Measurements from ENCODE around the gene GRK1.
A peak's percentile ranks its signal among the peaks of the same experiment; 100 is the strongest.
"Not testable (repeated sequence)": the region's sequence is repeated elsewhere in the genome, so short reads cannot be mapped to it uniquely, and the experiment has no call there.

Gene GRK1

GRCh38 chr13:113745500-113746142 lies 78.6 kb downstream of the GRK1 start:
- not testable (repeated sequence) for DNase-seq

- no peak for DNase-seq
These were observed 79.1 kb downstream of the GRK1 start for GRCh38 chr13:113746143-113746525.

DNA sequence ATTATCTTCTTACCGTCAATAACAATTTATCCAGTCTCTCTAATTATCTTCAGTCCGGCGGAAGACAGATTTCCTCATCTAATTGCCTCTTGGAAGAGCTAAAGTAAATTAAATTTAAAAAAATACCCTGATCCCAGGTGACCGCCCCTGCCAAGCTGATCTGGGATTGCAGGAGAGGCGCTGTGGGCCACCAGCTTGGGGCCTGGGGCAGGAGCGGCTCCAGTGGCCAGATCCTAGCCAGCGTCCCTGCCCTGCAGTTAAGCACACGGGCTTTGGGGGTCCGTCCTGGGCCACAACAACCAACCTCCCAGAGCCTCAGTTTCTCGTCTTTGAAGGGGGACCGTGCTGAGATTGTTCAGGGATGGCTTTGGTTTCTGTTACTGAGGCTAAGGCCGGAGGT lies 79.7 kb downstream of the GRK1 start:
- no peak for DNase-seq

DNA sequence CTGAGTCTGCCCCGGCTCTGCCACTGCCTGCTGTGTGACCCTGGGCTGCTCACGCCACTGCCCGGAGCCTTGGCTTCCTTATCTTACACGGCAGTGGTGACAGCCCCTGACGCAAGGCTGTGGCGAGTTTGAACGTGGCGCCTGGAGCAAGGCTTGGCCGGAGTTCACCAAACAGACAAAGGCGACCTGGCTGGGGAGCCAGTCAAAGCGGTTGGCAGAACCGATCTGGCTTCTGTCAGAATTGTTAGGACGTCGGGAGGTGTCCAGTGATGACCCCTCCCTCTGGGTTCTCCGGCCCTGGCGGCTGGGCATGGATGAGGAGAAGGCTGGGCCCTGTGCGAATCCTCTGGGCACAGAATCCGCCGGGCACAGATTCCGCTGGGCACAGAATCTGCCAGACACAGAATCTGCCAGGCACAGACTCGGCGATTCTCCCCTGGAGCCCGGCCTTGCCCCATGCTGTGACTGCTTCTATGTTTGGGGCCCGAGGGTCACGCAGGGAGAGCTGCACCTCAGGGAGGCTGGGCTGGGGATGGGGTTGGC lies 80.3 kb downstream of the GRK1 start:
- DNase-seq, result no peak

DNA sequence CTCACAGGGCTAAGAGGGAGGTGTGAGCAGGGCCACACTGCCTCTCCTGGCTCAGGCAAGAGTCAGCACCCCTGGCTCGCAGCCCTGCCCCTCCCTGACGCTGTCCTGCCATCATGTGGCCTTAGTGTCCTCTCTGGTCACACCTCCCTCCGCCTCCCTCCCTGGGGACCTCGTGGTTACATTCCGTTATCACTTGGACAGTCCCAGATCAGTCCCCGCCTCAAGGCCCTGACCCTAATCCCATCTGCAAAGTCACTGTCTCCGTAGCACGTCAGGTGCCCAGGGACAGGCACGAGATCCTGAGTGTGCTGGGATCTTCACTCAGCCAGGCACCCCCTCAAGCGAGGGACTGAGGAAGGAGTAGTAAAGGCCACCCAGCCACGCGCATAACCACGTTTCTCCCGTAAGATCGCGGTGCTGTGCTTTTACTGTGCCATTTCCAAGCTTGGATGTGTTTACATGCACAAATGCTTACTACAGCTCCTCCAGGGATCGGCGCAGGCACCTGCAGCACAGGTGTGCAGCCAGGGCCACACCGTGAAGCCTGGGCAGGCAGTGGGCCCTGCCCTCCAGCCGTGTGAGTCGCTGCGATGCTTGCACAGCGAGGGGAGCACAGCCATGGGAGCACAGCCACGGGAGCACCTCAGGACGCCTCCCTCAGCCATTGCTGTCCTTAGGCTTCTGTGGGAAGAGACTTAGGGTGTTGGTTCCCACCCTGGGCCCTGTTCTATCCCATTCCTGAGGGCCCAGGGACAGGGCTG lies 81.3 kb downstream of the GRK1 start:
- DNase-seq, result no peak

DNA sequence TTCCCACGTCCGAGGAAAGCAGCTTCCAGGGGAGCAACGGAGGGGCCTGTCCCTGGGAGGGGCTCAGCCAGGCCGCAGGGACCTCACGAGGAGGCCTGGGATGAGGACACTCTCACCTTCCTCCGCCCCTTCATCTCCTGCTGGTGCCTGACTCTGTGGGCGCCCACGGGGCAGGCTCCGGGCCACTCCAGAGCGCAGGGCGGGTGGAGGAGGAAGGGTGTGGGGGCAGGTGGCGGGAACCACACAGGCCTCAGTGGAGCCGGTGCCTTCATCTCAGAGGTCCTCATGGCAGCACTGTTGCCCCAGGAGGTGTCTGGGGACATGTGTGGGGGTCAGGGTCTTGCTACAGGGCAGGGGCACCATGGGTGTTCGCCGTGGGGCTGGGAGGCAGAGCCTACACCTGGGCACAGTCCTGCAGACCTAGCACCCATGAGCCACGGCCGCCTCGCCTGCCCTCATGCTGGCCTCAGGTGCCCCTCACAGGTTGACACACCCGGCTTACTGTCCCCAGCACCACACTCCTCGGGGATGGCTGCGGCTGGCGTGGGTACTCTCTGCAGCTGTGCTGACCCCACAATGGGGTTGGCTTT lies 81.9 kb downstream of the GRK1 start:
- no peak for DNase-seq

DNA sequence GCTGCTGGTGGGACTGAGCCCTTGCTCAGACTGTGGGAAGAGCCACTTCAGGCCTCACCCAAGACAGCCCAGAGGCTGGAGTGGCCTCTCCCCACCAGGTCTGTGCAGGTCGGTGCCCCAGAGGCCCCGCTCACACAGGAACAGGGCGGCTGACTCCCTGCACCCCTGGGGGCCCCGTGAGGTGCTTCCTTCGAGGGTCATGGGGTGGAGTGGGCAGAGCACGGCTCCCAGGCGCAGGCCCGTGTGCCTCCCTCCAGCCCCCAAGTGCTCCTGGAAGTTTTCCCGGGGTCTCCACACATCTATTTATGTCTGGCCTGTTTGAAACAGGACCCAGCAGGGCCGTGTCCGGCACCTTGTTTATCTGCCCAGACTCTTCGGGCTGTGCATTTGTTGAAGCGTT lies 82.5 kb downstream of the GRK1 start:
- DNase-seq, result no peak

DNA sequence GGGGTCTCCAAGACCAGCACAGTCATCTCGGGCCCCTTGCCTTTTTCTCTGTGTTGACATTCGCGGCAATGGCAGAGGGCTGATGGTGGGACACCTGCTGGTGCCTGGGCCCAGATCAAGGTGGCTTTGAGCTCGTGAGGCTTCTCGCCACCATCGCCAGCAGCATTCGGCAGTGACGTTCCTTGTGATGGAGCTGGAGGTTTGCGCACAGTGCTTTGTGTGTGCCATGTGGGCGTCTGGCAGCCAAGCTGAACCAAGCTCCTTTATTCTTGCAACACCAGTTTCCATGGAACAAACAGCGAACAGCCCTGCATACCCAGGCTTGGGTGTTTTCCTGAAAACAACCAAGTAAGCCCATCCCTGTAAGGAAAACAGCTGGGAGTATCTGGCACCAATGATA lies 82.9 kb downstream of the GRK1 start:
- no peak for DNase-seq

DNA sequence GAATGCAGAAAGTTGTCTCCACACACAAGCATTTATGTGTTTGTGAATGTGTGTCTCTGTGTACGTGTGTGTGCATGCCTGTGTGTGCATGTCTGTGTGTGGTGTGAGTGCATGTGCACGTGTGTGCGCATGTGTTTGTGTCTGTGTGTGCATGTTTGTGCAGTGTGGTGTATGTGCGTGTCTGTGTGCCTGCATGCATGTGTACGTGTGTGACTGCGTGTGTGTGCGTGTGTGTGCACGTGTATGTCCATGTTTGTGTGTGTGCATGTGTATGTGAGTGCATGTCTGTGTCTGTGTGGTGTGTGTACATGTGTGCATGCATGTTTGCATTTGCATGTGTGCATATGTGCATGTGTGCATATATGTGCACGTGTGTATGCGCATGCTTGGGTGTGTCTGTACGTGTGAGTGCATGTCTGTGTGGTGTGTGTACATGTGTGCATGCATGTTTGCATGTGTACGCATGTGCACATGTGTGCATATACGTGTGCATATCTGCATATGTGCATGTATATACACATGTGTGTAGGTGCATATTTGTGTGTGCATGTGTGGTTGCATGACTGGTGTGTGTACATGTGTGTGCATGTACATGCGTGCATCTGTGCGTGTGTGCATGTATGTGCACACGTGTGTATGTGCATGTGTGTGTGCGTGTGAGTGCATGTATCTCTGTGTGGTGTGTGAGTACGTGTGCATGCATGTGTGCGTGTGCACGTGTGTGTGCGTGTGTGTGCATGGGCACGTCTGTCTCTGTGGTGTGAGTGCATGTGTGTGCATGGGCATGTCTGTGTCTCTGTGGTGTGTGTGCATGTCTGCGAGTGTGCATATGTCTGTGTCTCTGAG lies 83.8 kb downstream of the GRK1 start:
- DNase-seq, result no peak

DNA sequence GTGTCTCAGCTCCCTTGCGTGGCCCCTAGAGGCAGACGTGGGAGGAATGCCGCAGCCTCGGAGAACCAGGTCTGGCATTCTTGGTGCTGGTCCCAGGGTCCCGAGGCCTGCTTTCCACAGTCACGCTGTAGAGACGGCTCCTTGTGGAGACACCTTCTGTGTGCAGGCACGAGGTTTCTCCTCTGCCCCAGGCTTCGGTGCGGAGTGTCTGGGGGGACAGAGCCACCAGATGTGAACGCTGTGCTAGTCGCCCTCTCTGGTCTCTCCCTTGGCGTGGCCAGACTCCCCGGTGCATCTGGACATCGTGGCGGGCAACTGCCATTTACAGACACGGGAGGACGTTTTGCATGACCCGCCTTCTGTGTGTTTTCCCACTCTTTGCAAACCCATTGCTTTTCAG lies 84.5 kb downstream of the GRK1 start:
- no peak for DNase-seq

GRCh38 chr13:113752211-113752986 lies 85.4 kb downstream of the GRK1 start:
- not testable (repeated sequence) for DNase-seq

DNA sequence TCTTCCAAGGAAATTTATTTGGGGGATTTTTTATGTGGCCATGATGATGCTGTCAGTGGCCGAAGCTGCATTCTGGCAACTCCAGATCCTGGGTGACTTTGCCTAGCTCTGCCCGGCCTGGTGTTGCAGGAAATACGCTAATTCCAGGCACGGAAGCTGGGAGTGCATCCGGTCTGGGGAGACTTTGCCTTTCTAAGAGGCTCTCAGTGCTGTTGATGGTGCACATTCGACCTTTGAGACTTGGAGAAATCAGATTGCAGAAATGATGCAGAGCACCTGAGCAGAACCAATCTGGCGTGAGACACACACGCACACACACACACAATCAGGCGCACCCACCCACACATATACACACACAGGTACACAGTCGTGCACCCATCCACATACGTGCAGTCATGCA lies 86.2 kb downstream of the GRK1 start:
- DNase-seq, result no peak

DNA sequence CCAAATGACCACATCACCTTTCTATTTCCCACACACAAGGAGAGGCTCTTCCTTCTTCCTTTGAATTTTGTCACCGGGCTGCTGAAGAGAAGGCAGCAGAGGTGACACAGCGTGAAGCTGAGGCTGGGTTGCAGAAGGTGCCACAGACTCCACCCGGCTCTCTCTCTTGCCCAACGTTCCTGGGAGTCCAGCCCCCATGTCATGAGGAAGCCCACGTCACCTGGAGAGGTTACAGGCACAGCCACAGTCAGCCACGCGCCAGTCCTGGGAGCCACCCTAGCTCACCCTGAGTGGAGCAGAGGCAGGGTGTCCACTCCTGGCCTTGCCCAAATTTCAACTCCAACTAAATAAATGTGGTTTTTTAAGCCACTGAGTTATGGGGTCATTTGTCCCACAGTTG lies 87.2 kb downstream of the GRK1 start:
- DNase-seq, result no peak

DNA sequence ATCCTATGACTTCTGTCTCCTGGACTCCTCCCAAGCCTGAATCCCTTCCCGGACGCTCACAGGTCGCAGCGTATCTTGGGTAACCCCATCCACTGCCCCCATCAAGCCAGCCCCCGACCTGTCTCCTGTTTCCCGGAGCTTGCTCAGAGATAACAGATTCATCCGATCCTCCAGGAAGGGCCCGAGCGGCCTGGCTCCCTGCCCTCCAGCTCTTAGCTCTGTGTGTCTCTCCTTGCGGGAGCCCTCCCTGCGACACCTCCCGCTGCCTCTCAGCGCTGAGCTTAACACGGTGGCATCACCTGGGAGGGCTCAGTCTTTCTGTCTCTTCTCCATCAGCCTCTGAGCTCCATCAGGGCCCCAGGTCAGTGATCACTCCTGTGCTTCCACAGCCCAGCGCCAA lies 87.7 kb downstream of the GRK1 start:
- no peak for DNase-seq

DNA sequence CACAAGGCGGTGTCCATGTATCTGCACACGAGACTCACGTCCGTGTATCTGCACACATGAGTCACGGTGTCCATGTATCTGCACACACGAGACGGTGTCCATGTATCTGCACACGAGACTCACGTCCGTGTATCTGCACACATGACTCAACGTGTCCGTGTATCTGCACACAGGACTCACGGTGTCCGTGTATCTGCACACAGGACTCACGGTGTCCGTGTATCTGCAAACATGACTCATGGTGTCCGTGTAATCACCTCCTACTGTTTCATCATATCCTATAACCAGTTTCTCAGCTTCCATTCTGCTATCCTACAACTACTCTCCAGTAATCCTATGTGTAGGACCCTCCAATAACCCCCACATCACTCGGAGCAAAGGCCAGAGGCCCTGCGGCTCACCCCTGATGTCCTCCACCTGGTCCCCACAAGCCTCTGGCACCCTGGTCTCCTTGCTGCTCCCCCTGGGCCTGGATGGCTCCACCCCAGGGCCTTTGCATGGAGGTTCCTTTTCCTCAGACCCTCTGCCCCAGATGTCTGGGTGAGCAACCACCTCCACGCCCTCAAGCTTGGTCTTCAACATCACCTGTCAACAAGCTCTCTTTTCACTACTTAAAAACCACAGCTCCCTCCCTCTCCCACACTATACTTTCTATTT lies 89.5 kb downstream of the GRK1 start:
- DNase-seq, result no peak

GRCh38 chr13:113758651-113759524 lies 91.9 kb downstream of the GRK1 start, which contains the start of gene TMEM255B:
Gene TMEM255B, plus strand, starts transcription at chr13:113759226. Its CDS starts 44 bp downstream, at chr13:113759270.
- peak; percentile 63 for DNase-seq

GRCh38 chr13:113759525-113760137 lies 92.6 kb downstream of the GRK1 start:
- DNase-seq, result no peak

DNA sequence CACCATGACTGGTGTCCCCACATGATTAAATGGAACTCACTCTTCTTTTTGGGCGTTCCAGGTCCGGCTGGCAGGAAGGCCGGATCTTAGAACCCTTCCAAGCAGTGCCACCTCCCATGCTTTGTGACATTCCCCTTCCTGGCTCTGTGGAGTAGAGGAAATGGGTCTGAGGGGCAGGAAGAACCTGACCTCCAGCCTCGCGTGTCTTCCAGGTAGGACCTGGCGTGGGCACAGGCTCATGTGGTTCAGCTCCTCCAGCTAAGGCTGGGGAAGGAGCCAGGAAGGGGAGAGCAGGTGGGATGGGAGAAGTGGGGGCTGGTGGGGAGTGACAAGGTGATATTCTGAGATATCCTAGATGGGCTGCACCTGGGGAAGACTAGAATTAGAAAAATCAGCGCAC lies 94.1 kb downstream of the GRK1 start:
- no peak for DNase-seq

- no peak for DNase-seq
These were observed 95.1 kb downstream of the GRK1 start for GRCh38 chr13:113762075-113762474.

DNA sequence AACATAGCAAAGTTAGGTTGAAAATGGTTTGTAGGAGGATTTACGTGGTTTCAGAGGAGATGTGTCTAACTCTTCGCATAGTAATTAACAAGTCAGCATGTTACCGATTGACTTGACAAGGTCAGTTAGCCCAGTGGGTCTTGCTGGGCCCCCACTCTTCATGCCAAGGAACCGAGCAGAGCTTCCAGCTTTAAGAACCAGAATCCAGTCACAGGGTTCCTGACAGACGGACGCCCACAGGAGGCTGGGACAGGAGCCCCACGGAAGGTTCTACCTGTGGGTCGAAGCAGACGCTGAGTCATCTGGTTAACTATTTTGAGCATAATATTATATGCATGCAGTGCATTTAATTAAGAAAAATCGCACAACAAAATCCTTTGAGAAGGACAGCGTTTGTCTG lies 95.5 kb downstream of the GRK1 start:
- no peak for DNase-seq
